Measurements from ENCODE around the gene AMIGO2.

DNA sequence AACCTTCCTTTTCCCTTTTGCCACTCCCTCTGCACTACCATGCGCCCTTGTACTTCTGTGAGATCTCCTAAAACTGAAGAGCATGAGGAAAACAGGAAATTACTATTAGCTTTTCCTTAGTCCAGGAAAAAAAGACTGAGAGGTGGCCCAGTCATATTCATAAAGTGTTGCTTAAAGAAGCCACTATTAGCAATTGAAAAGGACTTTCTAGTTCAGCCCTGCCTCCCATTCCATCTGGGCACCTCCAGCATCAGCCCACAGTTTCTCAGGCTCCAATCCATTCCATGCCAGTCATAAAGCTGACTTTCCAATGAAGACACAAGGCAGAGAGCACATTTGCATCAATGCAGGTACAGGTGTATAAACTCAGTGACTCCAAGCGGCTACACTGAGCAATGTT, 19.9 kb upstream of the AMIGO2 start:
- TF ChIP-seq, protein P1, sequence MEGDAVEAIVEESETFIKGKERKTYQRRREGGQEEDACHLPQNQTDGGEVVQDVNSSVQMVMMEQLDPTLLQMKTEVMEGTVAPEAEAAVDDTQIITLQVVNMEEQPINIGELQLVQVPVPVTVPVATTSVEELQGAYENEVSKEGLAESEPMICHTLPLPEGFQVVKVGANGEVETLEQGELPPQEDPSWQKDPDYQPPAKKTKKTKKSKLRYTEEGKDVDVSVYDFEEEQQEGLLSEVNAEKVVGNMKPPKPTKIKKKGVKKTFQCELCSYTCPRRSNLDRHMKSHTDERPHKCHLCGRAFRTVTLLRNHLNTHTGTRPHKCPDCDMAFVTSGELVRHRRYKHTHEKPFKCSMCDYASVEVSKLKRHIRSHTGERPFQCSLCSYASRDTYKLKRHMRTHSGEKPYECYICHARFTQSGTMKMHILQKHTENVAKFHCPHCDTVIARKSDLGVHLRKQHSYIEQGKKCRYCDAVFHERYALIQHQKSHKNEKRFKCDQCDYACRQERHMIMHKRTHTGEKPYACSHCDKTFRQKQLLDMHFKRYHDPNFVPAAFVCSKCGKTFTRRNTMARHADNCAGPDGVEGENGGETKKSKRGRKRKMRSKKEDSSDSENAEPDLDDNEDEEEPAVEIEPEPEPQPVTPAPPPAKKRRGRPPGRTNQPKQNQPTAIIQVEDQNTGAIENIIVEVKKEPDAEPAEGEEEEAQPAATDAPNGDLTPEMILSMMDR (IDR thresholded peaks at IDR 0.05) = no peak
- TF ChIP-seq POLR2A (IDR thresholded peaks at IDR 0.05) = no peak

Data from lower leg skin (tissue), 3 donors.